Spleen (tissue), 11 donors: Measurements from ENCODE around the gene SCN1B. TPM values are rescaled to one million over a fixed set of nuclear protein-coding genes. Genes with fewer than 3 reads are reported as not detected.
"Not testable (repeated sequence)": the region's sequence is repeated elsewhere in the genome, so short reads cannot be mapped to it uniquely, and the experiment has no call there.

Source experiments
- DNase-seq: peaks from one replicate; pipeline ENCODE4 v3.0.0-alpha.2; 2020
- H3K27ac ChIP-seq, 8 donors: fragments of 200-600 bp; sonication (generic) in 7 of 8; 1 replicate in 4 of 8; 2 replicates in 4 of 8; pipeline versions ENCODE4 v1.5.0 to v1.8.0; 2016 to 2021; ENCODE audit warnings: inconsistent platforms in 4 of 8, mild to moderate bottlenecking in 4 of 8, moderate library complexity in 1 of 8
- H3K27me3 ChIP-seq, 7 donors: fragments of 200-600 bp; sonication (generic) in 6 of 7; replicated peaks in 1 of 7; 1 replicate in 4 of 7; 2 replicates in 3 of 7; pipeline versions ENCODE4 v1.5.0 to v1.8.0; 2016 to 2021; ENCODE audit warnings: inconsistent platforms in 3 of 7, mild to moderate bottlenecking in 1 of 7
- H3K36me3 ChIP-seq, 6 donors: fragments of 200-600 bp; sonication (generic) in 5 of 6; 1 replicate in 4 of 6; 2 replicates in 2 of 6; pipeline versions ENCODE4 v1.5.0 to v1.8.0; 2016 to 2021; ENCODE audit warnings: inconsistent platforms in 2 of 6
- H3K4me1 ChIP-seq, 6 donors: fragments of 200-600 bp; sonication (generic) in 5 of 6; 1 replicate in 3 of 6; 2 replicates in 3 of 6; pipeline versions ENCODE4 v1.5.0 to v1.8.0; 2016 to 2021; ENCODE audit warnings: inconsistent platforms in 3 of 6
- H3K4me3 ChIP-seq, 8 donors: fragments of 200-600 bp; sonication (generic) in 7 of 8; 1 replicate in 4 of 8; 2 replicates in 4 of 8; pipeline versions ENCODE4 v1.5.0 to v1.8.0; 2016 to 2021; ENCODE audit warnings: inconsistent platforms in 4 of 8, mild to moderate bottlenecking in 4 of 8, moderate library complexity in 2 of 8
- H3K9me3 ChIP-seq, 8 donors: fragments of 200-600 bp; sonication (generic) in 7 of 8; 1 replicate in 4 of 8; 2 replicates in 4 of 8; pipeline versions ENCODE4 v1.5.0 to v1.8.0; 2016 to 2021; ENCODE audit warnings: inconsistent platforms in 4 of 8
- CTCF ChIP-seq, 11 experiments: fragments of 200-600 bp in 7 of 11; fragments of 450-650 bp in 4 of 11; sonication (generic) in 4 of 11; IDR thresholded peaks in 8 of 11; conservative IDR thresholded peaks in 3 of 11; 1 replicate in 7 of 11; 2 replicates in 4 of 11; pipeline versions ENCODE4 v1.4.0 to v1.8.0; 2016 to 2021; ENCODE audit warnings: antibody characterized with exemption in 11 of 11, inconsistent platforms in 4 of 11, mild to moderate bottlenecking in 1 of 11
- POLR2A ChIP-seq, 3 donors: fragments of 450-650 bp; IDR thresholded peaks; one replicate each; pipeline ENCODE4 v1.5.1; 2017; ENCODE audit warnings: antibody characterized with exemption in 3 of 3, mild to moderate bottlenecking in 1 of 3
- POLR2AphosphoS5 ChIP-seq, 3 donors: sonication (generic); formaldehyde crosslinking; IDR thresholded peaks; one replicate each; pipeline ENCODE4 v1.5.1; 2017; ENCODE audit warnings: antibody characterized with exemption in 3 of 3
- WGBS, 5 donors: extraction: QIAGEN DNeasy Blood & Tissue Kit in 3 of 5; methylation state at CpG; one replicate each; pipeline versions ENCODE4 v1.1.5 to v1.1.7; 2013 to 2018; 5-methylcytosine and 5-hydroxymethylcytosine counted together
- intact Hi-C: fragments of 100-400 bp; cut with DNase I; formaldehyde crosslinking; loops from one replicate; pipeline ENCODE4 v1.15.0; 2023; ENCODE audit warnings: low total_unique reads
- polyA plus RNA-seq, 3 donors: library from polyadenylated mRNA; stranded (reverse); fragments of 200-250 nt; gene quantifications; one replicate each; pipeline ENCODE4 v1.2.1, GENCODE V29; 2013
- total RNA-seq, 7 donors: library from RNA; depleted of rRNA in 3 of 7; stranded (reverse); fragments of >200 nt in 3 of 7; fragmentation: NEBNext Ultra II Directional in 4 of 7; extraction: Animal tissue kit (Norgen Biotek cat#: 25700) in 4 of 7; gene quantifications; one replicate each; pipeline versions ENCODE4 v1.1.0 to v1.2.1, GENCODE V29; 2016 to 2021
- donor health status: healthy with polysubstance abuse.
- donor health status: DM: no; HTN: no; CAD: no; lungs with moderate emphysema.
- donor health status: DM: no; HTN: no; CAD: no.
- donor health status: Bipolar disorder and iron deficiency.
- donor health status: healthy.
- donor health status: DM: no; HTN: no; CAD: no.
- donor health status: DM: yes; HTN: yes; CAD: no.

The SCN1B gene
- total and polyA plus RNA-seq, 10 donors = 3.7 to 28.1 (median 13.1) TPM

GRCh38 chr19:35013820-35014754, 16.2 kb upstream of the SCN1B start:
- Histone ChIP-seq H3K27me3 (no peaks in the 10 kb centered on the region), H3K36me3 (peaks cover 3 to 95% (median 73%) of the 10 kb centered on the region in 6 donors), H3K27ac (peak overlapping the region; percentile 42 to 99 (median 76)), H3K9me3 (no peaks in the 10 kb centered on the region), H3K4me1 (peaks cover 28 to 91% (median 71%) of the 10 kb centered on the region in 6 donors), H3K4me3 (peak overlapping the region in 5 of 8 donors; percentile 3 to 46 (median 10))
- DNase-seq = peak; percentile 87
- intact Hi-C loops = loop anchor here (2.0 kb wide), 1 partner anchor 41 kb away; no protein-coding TSS in a partner anchor
- no peak for TF ChIP-seq POLR2A (IDR thresholded peaks at IDR 0.05)
- TF ChIP-seq CTCF (IDR thresholded peaks at IDR 0.05 in 8 of 11, conservative IDR thresholded peaks at IDR 0.05 in 3 of 11) = no peak
- TF ChIP-seq POLR2AphosphoS5 (IDR thresholded peaks at IDR 0.05) = peak; percentile 31 to 70 (median 65)
- 57 to 66% (median 63%) methylated on average over 21 to 23 of the region's 23 CpGs for WGBS, 5 donors

- 84 to 90% (median 87%) methylated on average over 4 of the region's 4 CpGs for WGBS, 5 donors
- H3K4me3 ChIP-seq, H3K27me3 ChIP-seq, H3K9me3 ChIP-seq, DNase-seq, intact Hi-C loops: not testable (repeated sequence)
- peaks cover 3 to 95% (median 73%) of the 10 kb centered on the region in 6 donors for H3K36me3 ChIP-seq
- peak overlapping the region in 7 of 8 donors; percentile 44 to 99 (median 78) for H3K27ac ChIP-seq
- peaks cover 28 to 85% (median 65%) of the 10 kb centered on the region in 6 donors for H3K4me1 ChIP-seq
These were observed 15.5 kb upstream of the SCN1B start for GRCh38 chr19:35014774-35015173.

- Histone ChIP-seq H3K9me3 (no peaks in the 10 kb centered on the region), H3K27ac (peak overlapping the region in 4 of 8 donors; percentile 74 to 99 (median 86)), H3K4me3 (no peak overlapping the region), H3K27me3 (no peaks in the 10 kb centered on the region), H3K36me3 (peaks cover 3 to 95% (median 73%) of the 10 kb centered on the region in 6 donors), H3K4me1 (peaks cover 28 to 78% (median 60%) of the 10 kb centered on the region in 6 donors)
- intact Hi-C loops = no loop called here
- TF ChIP-seq POLR2A (IDR thresholded peaks at IDR 0.05) (no peak), POLR2AphosphoS5 (IDR thresholded peaks at IDR 0.05) (peak in 2 of 3 donors; percentile 43 to 70)
- 79 to 96% (median 92%) methylated on average over 13 to 16 of the region's 16 CpGs for WGBS, 5 donors
- no peak for DNase-seq
These were observed 14.9 kb upstream of the SCN1B start for GRCh38 chr19:35015270-35015953.

- Histone ChIP-seq H3K27ac (peak overlapping the region in 3 of 8 donors; percentile 83 to 99 (median 88)), H3K27me3 (no peaks in the 10 kb centered on the region), H3K9me3 (no peaks in the 10 kb centered on the region), H3K4me1 (peaks cover 28 to 73% (median 55%) of the 10 kb centered on the region in 6 donors), H3K36me3 (peaks cover 3 to 95% (median 73%) of the 10 kb centered on the region in 6 donors), H3K4me3 (no peak overlapping the region)
- intact Hi-C loops = no loop called here
- peak in 2 of 3 donors; percentile 6 to 45 for TF ChIP-seq POLR2AphosphoS5 (IDR thresholded peaks at IDR 0.05)
- TF ChIP-seq POLR2A (IDR thresholded peaks at IDR 0.05) = no peak
- 92 to 99% (median 97%) methylated on average over 6 of the region's 6 CpGs for WGBS, 5 donors
- no peak for DNase-seq
These were observed 14.3 kb upstream of the SCN1B start for GRCh38 chr19:35015954-35016351.

- DNase-seq = no peak
- Histone ChIP-seq H3K36me3 (peaks cover 3 to 95% (median 80%) of the 10 kb centered on the region in 6 donors), H3K27ac (peak overlapping the region in 4 of 8 donors; percentile 5 to 52 (median 44)), H3K4me3 (no peak overlapping the region), H3K4me1 (peaks cover 25 to 69% (median 44%) of the 10 kb centered on the region in 6 donors), H3K27me3 (no peaks in the 10 kb centered on the region), H3K9me3 (no peaks in the 10 kb centered on the region)
- TF ChIP-seq POLR2A (IDR thresholded peaks at IDR 0.05) = no peak
- peak in 1 of 3 donors; percentile 20 for TF ChIP-seq POLR2AphosphoS5 (IDR thresholded peaks at IDR 0.05)
- no peak for TF ChIP-seq CTCF (IDR thresholded peaks at IDR 0.05 in 8 of 11, conservative IDR thresholded peaks at IDR 0.05 in 3 of 11)
- intact Hi-C loops = no loop called here
- WGBS, 5 donors = 32 to 60% (median 52%) methylated on average over 3 of the region's 3 CpGs
These were observed 12.8 kb upstream of the SCN1B start for GRCh38 chr19:35017507-35017906.
